T-helper 9 cell (primary cell): ENCODE data around the gene C1QTNF1.

Experiments used
- DNase-seq: peaks from one replicate; pipeline ENCODE4 v3.0.0-alpha.2; 2020
- total RNA-seq, 2 donors: gene quantifications; one replicate each; lab custom pipeline; 2026; lab: John Stamatoyannopoulos, UW

C1QTNF1 gene, protein sequence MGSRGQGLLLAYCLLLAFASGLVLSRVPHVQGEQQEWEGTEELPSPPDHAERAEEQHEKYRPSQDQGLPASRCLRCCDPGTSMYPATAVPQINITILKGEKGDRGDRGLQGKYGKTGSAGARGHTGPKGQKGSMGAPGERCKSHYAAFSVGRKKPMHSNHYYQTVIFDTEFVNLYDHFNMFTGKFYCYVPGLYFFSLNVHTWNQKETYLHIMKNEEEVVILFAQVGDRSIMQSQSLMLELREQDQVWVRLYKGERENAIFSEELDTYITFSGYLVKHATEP
- total RNA-seq, result 0 reads per million in 2 donors

DNA sequence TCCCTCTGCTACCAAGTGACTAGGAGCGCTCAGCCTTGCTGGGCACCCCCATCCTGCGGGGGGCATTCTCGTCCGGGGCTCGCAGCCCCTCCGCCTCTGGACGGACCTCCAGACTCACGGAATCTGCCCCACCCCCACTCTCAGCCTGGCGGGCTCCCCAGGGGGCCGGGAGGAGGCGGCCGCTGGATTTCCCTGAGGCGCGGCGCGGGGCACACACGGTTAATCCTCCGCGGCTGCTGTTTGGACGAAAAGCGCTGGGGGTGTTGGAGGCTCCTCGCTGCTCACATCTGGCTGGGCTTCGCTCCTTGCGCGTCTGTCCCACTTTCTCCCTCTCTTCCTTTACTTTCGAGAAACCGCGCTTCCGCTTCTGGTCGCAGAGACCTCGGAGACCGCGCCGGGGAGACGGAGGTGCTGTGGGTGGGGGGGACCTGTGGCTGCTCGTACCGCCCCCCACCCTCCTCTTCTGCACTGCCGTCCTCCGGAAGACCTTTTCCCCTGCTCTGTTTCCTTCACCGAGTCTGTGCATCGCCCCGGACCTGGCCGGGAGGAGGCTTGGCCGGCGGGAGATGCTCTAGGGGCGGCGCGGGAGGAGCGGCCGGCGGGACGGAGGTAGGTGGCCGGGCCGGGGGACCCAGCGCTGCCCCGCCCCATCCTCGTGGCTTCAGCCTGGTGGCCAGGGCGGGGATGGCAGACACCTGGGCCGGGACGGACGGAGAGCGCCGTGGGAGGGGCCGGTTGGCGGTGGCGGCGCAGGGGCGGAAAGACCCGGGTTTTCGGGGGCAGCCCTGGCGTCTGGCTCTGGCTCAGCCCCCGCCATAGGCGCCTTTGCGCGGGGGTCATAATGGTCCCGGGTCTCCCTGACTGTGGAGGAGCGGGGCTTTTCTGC, at the start of gene C1QTNF1:
Gene C1QTNF1 (plus strand): TSS at position 284 of the 886 bp plus-strand sequence. CDS start 19,800 bp downstream, outside the sequence.
- peak; percentile 25 for DNase-seq

DNA sequence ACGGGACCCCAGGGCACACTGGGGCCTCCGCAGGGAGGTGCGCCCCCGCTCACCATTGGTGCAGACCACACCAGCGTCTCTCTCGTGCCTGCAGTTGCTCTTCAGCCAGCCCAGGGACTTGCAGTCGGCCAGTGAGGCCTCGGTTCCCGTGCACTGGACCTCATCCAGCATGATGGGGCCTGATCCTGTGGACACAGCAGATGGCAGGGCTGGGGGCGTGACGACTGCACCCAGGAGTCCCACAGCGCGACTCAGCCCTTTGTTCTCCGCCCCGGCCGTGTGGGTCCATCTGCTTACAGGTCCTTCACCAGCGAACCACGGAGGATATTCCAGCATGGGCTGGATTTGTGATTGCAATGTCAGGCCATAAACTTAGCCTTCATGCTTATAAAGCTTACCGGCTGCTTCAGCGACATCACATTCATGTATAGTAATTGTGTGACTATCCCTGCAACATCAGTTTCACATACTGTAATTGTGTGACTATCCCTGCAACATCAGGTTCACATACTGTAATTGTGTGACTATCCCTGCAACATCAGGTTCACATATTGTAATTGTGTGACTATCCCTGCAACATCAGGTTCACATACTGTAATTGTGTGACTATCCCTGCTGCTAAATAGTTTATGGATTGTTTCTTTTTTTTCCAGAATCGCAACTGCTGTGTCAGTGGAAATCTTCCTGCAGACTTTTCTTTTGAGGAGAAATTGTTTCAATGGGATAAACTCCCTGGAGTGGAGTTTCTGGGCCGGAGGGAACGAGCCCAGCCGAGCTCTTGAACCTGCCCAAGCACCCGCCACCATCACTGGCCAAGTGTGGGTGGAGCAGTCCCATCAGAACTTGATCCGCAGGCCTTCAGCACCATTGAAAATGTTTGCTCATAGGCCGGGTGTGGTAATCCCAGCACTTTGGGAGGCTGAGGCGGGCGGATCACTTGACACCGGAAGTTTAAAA, 49.1 kb upstream of the C1QTNF1 start:
- no peak for DNase-seq

- DNase-seq, result no peak
Measured at GRCh38 chr17:78976907-78977680, 46.9 kb upstream of the C1QTNF1 start.

DNA sequence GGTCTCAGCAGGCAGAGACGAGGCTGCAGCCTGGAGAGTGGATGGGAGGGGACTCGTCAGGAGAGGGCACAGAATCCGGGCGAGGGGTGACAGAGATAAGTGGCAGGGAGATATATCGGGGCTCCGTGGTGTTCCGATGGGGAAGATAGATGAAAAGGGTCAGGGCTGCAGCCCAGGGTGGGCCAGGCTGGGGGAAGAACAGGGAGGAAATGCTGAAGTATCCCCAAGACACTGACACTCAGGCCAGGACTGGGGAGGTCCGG, 46.4 kb upstream of the C1QTNF1 start:
- DNase-seq, result no peak

DNA sequence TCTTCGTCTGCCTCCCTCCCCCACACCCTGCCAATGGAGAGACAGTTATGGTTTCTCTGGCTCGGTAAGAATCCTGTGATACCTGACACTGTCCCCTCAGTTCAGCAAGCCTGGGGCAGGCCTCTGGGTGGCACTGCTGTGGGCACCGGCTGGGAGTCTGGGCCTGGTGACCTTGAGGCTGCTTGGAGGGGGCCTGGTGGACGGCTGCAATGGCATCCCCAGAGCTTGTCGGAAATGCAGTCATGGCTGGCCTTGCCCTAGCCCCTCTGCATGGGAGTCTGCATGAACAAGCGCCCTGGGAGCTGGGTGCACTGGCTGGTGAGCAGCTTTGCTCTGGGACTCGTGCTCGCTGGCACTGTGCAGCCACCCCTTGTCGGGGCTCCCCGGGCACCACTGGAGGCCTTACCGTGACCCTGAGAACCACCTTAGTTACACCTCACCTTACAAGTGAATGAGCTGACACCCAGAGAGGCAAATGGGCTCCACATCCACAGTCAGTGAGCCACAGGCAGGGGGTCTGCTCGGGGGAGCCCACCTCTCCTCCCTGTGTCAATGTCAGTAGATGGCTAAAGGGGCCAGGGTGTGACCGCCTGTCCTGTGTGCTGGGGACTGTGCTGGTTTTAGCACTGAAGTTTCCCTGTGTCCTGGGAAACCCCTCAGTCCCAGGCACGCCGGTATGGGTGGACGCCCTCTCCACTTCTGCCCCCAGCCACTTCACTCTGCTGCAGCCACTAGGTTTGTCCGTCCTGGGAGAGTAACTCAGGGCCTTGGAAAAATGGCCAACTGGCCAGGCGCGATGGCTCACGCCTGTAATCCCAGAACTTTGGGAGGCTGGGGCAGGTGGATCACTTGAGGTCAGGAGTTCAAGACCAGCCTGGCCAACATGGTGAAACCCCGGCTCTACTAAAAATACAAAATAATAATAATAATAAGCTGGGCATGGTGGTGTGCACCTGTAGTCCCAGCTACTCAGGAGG, 45.7 kb upstream of the C1QTNF1 start:
- DNase-seq, result no peak

DNA sequence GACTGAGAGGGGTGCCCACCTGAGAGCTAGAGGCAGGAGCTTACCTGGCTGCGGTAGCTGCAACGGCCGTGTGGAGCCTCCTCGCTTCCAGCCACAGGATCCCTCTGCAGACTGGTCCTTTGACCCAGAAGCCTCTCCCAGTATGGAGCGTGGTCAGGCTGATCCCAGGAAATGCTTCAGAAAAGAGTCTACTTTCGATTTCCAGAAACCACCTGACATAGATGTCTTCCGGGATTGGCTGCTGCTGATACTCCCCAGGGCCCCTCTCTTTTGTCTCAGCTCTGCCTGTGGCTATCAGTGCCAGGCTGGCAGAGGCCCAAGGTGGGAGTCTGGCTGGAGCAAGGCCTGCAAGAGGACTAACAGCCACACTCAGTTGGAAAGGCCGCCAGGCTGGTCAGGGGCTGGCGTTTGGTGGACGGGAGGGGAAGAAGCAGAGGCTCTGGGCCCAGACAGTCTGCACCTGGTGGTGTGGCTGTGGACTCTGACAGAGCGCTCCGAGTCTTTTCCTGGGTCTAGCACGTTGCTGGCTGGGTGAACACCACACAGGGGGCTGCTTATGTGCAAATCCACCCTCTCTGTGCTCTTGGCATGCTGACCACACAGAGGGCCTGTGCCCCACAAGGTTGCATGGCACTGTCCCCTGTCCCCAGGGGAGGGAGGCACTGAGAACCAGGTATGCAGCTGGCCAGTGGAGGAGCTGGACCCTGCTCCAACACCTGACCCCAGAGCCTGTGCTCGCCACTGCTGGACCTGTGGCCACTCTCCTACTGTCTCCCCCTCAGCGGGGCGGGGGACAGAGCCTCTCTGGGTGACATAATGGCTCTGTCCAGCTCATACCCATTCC, 44.0 kb upstream of the C1QTNF1 start, which contains the start of gene LGALS3BP:
Gene LGALS3BP (minus strand): TSS at position 144 of the 844 bp plus-strand sequence. CDS start 2,732 bp downstream, outside the sequence.
- DNase-seq, result no peak

GRCh38 chr17:78980624-78980972, 43.4 kb upstream of the C1QTNF1 start:
- no peak for DNase-seq

DNA sequence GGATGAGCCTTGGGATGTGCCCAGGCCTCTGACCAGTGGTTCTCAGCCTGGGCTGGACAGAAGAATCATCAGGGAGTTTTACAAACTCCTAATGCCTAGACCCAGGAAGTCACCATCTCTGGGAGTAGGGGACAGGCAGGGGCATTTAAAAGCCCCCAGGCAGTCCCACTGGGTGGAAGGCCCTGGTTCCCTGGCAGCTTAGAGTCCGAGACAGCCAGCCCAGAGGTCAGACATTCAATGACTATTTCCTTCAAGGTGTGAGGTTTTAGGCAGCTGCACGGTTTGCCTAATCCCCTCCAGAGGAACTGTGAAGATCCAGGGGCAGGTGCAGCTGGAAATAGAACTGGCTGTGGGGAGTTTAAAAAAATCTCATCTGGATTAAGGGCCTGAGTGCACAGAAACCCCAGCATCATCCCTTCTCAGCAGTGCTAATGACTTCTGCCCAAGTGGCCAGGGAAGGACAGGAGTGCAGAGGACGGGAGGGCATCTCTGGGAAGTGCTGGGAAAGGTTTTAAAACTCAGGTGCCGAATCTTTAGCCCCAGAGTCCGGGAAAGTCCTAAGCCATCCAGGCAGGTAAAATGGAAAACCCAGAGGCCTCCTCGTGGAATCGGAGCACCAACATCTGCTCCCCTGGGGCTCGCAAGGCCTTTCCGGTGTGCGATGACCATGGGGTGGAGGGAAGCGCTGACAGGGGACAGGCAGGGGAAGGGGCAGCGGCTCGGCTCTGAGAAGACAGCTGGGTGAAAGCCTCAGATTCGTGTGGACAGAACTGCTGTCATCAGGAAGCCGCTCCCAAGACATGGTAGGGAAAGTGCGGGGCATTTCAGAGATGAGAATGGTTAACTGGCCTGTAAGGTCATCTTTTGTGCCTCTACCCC, 42.7 kb upstream of the C1QTNF1 start:
- no peak for DNase-seq

GRCh38 chr17:78985395-78985794, 38.6 kb upstream of the C1QTNF1 start:
- DNase-seq, result no peak

DNA sequence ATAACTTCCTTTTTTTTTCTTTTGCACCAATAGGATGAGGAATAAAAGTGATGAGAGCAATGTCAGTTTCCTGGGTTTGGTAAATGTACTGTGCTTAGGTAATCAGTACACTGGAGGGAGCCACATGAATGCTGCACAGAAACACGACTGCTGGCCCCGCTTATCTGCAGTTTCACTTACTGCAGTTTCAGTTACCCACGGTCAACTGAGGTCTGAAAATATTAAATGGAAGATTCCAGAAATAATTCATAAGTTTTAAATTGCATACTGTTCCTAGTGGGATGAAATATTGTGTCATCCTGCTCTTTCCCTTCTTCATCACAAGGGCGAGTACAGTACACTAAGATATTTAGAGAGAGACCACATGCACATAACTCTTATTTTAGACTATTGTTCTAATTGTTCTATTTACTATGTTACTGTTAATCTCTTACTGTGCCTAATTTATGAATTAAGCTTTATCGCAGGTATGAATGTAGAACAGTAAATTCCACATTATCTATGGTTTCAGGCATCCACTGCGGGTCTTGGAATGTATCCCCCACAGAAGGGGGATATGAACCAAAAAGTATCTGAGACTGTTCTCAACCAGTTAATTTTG, 37.8 kb upstream of the C1QTNF1 start:
- no peak for DNase-seq

DNA sequence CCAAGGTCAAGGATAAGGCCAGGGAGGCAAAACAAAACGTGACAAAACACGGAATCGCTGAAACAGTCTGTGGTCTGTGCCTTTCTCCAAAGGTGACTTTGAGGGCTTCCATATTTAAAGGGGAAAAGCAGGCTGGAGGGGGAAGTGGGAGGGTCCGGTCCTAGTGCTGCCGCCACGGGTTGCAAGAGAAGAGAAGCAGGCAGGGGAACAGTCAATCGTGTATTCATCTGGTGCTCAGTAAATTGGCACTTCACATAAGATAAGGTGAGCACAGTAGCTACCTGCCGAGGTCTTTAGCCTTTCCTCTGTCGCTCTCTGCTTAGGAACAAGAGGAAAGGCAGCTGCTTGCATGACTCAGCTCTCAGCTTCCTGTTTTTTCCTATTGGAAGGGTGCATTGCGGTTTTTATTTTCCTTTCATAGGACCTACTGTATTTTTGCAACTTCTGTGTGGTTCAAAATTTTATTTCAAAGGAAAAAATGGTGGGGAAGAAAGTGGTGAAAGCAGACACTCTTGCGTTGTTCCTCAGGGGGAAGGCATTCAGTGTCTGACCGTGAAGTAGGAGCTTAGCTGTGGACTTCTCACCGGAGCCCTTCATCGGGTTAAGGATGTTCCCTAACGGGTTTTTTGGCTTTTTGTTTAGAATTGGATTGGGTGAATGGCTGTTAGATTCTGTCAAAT, 37.2 kb upstream of the C1QTNF1 start:
- no peak for DNase-seq

DNA sequence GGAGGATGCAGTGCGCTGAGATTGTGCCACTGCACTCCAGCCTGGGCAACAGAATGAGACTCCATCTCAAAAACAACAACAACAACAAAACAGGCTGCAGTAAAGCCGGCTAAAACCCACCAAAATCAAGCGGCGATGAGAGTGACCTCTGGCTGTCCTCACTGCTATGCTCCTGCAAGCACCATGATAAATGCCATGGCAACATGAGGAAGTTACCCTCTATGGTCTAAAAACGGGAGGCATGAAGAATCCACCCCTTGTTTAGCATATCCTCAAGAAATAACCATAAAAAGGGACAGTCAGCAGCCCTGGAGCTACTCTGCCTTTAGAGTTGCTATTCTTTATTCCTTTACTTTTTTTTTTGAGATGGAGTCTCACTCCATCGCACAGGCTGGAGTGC, 35.8 kb upstream of the C1QTNF1 start:
- no peak for DNase-seq

GRCh38 chr17:78990349-78991016, 33.5 kb upstream of the C1QTNF1 start:
- DNase-seq, result no peak

- no peak for DNase-seq
Measured at GRCh38 chr17:78991017-78991738, 32.8 kb upstream of the C1QTNF1 start.

GRCh38 chr17:78991906-78992532, 31.9 kb upstream of the C1QTNF1 start:
- DNase-seq, result no peak
